Measurements from ENCODE around the gene COL4A4.

DNA sequence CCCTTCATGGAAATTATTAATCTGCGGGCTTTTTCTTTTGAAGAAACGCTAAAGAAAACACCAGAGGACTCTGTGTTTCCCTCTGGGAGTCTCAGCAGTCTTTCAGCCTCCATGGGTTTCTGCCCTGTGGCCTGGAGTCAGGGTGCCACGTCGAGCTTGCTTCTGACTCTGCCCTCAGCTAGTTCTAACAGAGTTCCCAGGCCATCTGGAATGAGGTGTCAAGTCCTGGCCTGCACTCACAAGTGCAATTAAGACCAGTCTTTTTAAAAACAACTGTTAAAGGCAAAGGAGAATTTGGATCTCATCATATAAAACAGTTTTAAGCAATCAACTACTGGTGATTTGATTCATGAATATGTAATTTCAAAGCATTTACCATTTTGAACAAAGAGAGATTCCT is 170.8 kb downstream of the COL4A4 start:
- TF ChIP-seq POLR2A (IDR thresholded peaks at IDR 0.05) = no peak
- TF ChIP-seq, protein P1, sequence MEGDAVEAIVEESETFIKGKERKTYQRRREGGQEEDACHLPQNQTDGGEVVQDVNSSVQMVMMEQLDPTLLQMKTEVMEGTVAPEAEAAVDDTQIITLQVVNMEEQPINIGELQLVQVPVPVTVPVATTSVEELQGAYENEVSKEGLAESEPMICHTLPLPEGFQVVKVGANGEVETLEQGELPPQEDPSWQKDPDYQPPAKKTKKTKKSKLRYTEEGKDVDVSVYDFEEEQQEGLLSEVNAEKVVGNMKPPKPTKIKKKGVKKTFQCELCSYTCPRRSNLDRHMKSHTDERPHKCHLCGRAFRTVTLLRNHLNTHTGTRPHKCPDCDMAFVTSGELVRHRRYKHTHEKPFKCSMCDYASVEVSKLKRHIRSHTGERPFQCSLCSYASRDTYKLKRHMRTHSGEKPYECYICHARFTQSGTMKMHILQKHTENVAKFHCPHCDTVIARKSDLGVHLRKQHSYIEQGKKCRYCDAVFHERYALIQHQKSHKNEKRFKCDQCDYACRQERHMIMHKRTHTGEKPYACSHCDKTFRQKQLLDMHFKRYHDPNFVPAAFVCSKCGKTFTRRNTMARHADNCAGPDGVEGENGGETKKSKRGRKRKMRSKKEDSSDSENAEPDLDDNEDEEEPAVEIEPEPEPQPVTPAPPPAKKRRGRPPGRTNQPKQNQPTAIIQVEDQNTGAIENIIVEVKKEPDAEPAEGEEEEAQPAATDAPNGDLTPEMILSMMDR (IDR thresholded peaks at IDR 0.05) = no peak

Measured in tibial nerve (tissue), 3 donors.